Measurements from ENCODE around the gene VRK1. TPM values are rescaled to one million over a fixed set of nuclear protein-coding genes. Genes with fewer than 3 reads are reported as not detected.

Gene VRK1
- total and polyA plus RNA-seq, 2 of the 8 experiments (the other 6 are each of a cell fraction or from before 2014, with no cell fraction given), result 24.2 to 64.8 TPM

- H3K79me2 ChIP-seq (ENCODE audit: control insufficient read depth in 1 of 2, insufficient read depth in 2 of 2, low read length in 2 of 2), result no peaks in the 10 kb centered on the region
- H4K20me1 ChIP-seq (replicated peaks in 1 of 2; ENCODE audit: control insufficient read depth in 1 of 2, insufficient read depth in 2 of 2, low read length in 2 of 2), result no peaks in the 10 kb centered on the region
- H2BK5ac ChIP-seq (ENCODE audit: low read depth, low read length), result no peak overlapping the region
- H2BK20ac ChIP-seq (ENCODE audit: low read length), result no peak overlapping the region
- H2AK5ac ChIP-seq (ENCODE audit: low read depth, low read length), result no peak overlapping the region
- no peak overlapping the region for H3K4me3 ChIP-seq (ENCODE audit: extremely low read depth in 1 of 4, insufficient read depth in 2 of 4, low read depth in 3 of 4, low read length in 4 of 4)
- H2AFZ ChIP-seq (ENCODE audit: low read length), result no peak overlapping the region
- no peak overlapping the region for H3K9ac ChIP-seq (replicated peaks in 1 of 4; ENCODE audit: extremely low read depth in 1 of 4, low read depth in 3 of 4, low read length in 3 of 4)
- H3K23ac ChIP-seq (ENCODE audit: insufficient read length), result no peak overlapping the region
- H2BK120ac ChIP-seq (replicated peaks; ENCODE audit: low read depth, low read length), result no peak overlapping the region
- H3K4me1 ChIP-seq (replicated peaks in 1 of 4; ENCODE audit: control insufficient read depth in 3 of 4, insufficient read depth in 4 of 4, low read length in 3 of 4), result no peaks in the 10 kb centered on the region
- no peaks in the 10 kb centered on the region for H3K23me2 ChIP-seq (ENCODE audit: low read depth, low read length)
- no peak overlapping the region for H3K18ac ChIP-seq (ENCODE audit: extremely low read depth, low read length)
- DNase-seq (ENCODE audit: low read depth in 1 of 2, low spot score in 2 of 2) (no peak), FAIRE-seq (no peak)
- H3K27ac ChIP-seq (ENCODE audit: low read depth, low read length), result no peak overlapping the region
- no peak overlapping the region for H3K4me2 ChIP-seq (ENCODE audit: insufficient read depth in 1 of 2, low read depth in 2 of 2, low read length in 2 of 2)
- no peaks in the 10 kb centered on the region for H3K9me3 ChIP-seq (ENCODE audit: insufficient read depth in 2 of 2, low read depth in 1 of 2, low read length in 1 of 2)
- WGBS, 2 experiments (ENCODE audit: extremely low coverage in 1 of 2, insufficient coverage in 1 of 2, insufficient read length in 1 of 2, insufficient replicate concordance in 2 of 2, low coverage in 1 of 2, low lambda C conversion rate in 2 of 2, missing lambda C conversion rate in 1 of 2), result 94% methylated on average over 4 of the region's 4 CpGs; no CpG with 5 or more reads in 1 of the 2 experiments
- no peak overlapping the region for H4K8ac ChIP-seq (ENCODE audit: extremely low read depth, insufficient read depth, low read length)
- no peak overlapping the region for H4K91ac ChIP-seq (replicated peaks; ENCODE audit: insufficient read length, low read length)
- no peak for TF ChIP-seq CHD1 (IDR thresholded peaks at IDR 0.05; ENCODE audit: low read depth, low read length)
- TF ChIP-seq BRCA1 (IDR thresholded peaks at IDR 0.05; ENCODE audit: low read depth, low read length), result no peak
- TF ChIP-seq BCL11A (IDR thresholded peaks at IDR 0.05; ENCODE audit: low read depth in 2 of 2, low read length in 2 of 2), result no peak
- no peak for TF ChIP-seq KDM1A (IDR thresholded peaks at IDR 0.05; ENCODE audit: borderline replicate concordance, low read length)
- no peak for TF ChIP-seq HDAC6 (IDR thresholded peaks at IDR 0.05; ENCODE audit: low read depth, low read length)
- TF ChIP-seq JUND (IDR thresholded peaks at IDR 0.05; ENCODE audit: low read length), result no peak
- TF ChIP-seq EGR1 (IDR thresholded peaks at IDR 0.05; ENCODE audit: borderline replicate concordance, low read depth, low read length), result no peak
- TF ChIP-seq CREB1 (IDR thresholded peaks at IDR 0.05), result no peak
- no peak for TF ChIP-seq SP1 (IDR thresholded peaks at IDR 0.05; ENCODE audit: low read depth, low read length)
- no peak for TF ChIP-seq CEBPB (IDR thresholded peaks at IDR 0.05; ENCODE audit: low read depth, low read length)
- no peak for TF ChIP-seq SP4 (IDR thresholded peaks at IDR 0.05; ENCODE audit: low read length)
- TF ChIP-seq TEAD4 (IDR thresholded peaks at IDR 0.05; ENCODE audit: low read depth, low read length), result no peak
- TF ChIP-seq CHD2 (IDR thresholded peaks at IDR 0.05; ENCODE audit: low read length), result no peak
- H3K79me1 ChIP-seq (ENCODE audit: low read depth, low read length), result no peaks in the 10 kb centered on the region
- no peak overlapping the region for H3K4ac ChIP-seq (replicated peaks; ENCODE audit: insufficient read length, low read depth, low read length)
- no peak overlapping the region for H2BK15ac ChIP-seq (ENCODE audit: low read length)
- H4K5ac ChIP-seq (ENCODE audit: insufficient read length, low read depth, low read length), result no peak overlapping the region
- ChIA-PET POLR2A (ENCODE audit: partially characterized antibody) (no interaction called here), CTCF (ENCODE audit: partially characterized antibody) (interaction anchor here (1.0 to 1.5 kb wide), 2 partner anchors 37 to 76 kb away, joined by 3 read pairs; no protein-coding TSS in a partner anchor)
- H3K14ac ChIP-seq (ENCODE audit: insufficient read length), result no peak overlapping the region
- H2BK12ac ChIP-seq (ENCODE audit: low read depth, low read length), result no peak overlapping the region
- H3K56ac ChIP-seq (replicated peaks; ENCODE audit: insufficient read length, low read depth, low read length), result no peak overlapping the region
- H3K36me3 ChIP-seq (ENCODE audit: control insufficient read depth in 2 of 4, insufficient read depth in 4 of 4, low read length in 3 of 4), result no peaks in the 10 kb centered on the region
- H3K27me3 ChIP-seq (replicated peaks in 1 of 4; ENCODE audit: control insufficient read depth in 3 of 4, extremely low read depth in 1 of 4, insufficient read depth in 3 of 4, low read length in 3 of 4), result no peaks in the 10 kb centered on the region
Measured at GRCh38 chr14:96776791-96777190, 20.4 kb upstream of the VRK1 start.

Measured in H1 (cell line).